ENCODE measurements around the gene GJB3. TPM values are rescaled to one million over a fixed set of nuclear protein-coding genes. Genes with fewer than 3 reads are reported as not detected.
A peak's percentile ranks its signal among the peaks of the same experiment; 100 is the strongest.
"Not testable (repeated sequence)": the region's sequence is repeated elsewhere in the genome, so short reads cannot be mapped to it uniquely, and the experiment has no call there.

Gene GJB3
- total RNA-seq, result 6.3 TPM

- no peak for DNase-seq (ENCODE audit: low spot score)
These were observed at the start of gene GJB3 for GRCh38 chr1:34781071-34781843. Gene GJB3, plus strand, starts transcription at chr1:34781214. Its CDS starts 3,549 bp downstream, at chr1:34784763.

GRCh38 chr1:34732831-34733230 is 48.2 kb upstream of the GJB3 start:
- not testable (repeated sequence) for DNase-seq (ENCODE audit: low spot score)

GRCh38 chr1:34736692-34737091 is 44.3 kb upstream of the GJB3 start:
- no peak for DNase-seq (ENCODE audit: low spot score)

- DNase-seq (ENCODE audit: low spot score), result not testable (repeated sequence)
These were observed 43.8 kb upstream of the GJB3 start for GRCh38 chr1:34737236-34737635.

- no peak for DNase-seq (ENCODE audit: low spot score)
These were observed 41.4 kb upstream of the GJB3 start for GRCh38 chr1:34739613-34740012.

GRCh38 chr1:34740161-34740868 is 40.7 kb upstream of the GJB3 start:
- no peak for DNase-seq (ENCODE audit: low spot score)

GRCh38 chr1:34742667-34743270 is 38.2 kb upstream of the GJB3 start:
- peak; percentile 92 for DNase-seq (ENCODE audit: low spot score)

GRCh38 chr1:34743775-34744174 is 37.2 kb upstream of the GJB3 start:
- no peak for DNase-seq (ENCODE audit: low spot score)

- no peak for DNase-seq (ENCODE audit: low spot score)
These were observed 36.2 kb upstream of the GJB3 start for GRCh38 chr1:34744851-34745250.

GRCh38 chr1:34745666-34746065 is 35.3 kb upstream of the GJB3 start:
- DNase-seq (ENCODE audit: low spot score), result no peak

- DNase-seq (ENCODE audit: low spot score), result no peak
These were observed 34.9 kb upstream of the GJB3 start for GRCh38 chr1:34746101-34746500.

GRCh38 chr1:34746785-34747637 is 34.0 kb upstream of the GJB3 start:
- no peak for DNase-seq (ENCODE audit: low spot score)

GRCh38 chr1:34747638-34747941 is 33.4 kb upstream of the GJB3 start:
- DNase-seq (ENCODE audit: low spot score), result no peak

- no peak for DNase-seq (ENCODE audit: low spot score)
These were observed 31.0 kb upstream of the GJB3 start for GRCh38 chr1:34749992-34750391.

- peak; percentile 27 for DNase-seq (ENCODE audit: low spot score)
These were observed 30.4 kb upstream of the GJB3 start for GRCh38 chr1:34750610-34751009.

GRCh38 chr1:34753163-34753562 is 27.9 kb upstream of the GJB3 start:
- DNase-seq (ENCODE audit: low spot score), result no peak

GRCh38 chr1:34754964-34755637 is 25.9 kb upstream of the GJB3 start, which contains the start of gene GJB5:
Gene GJB5, plus strand, starts transcription at chr1:34755047. Its CDS starts 2,284 bp downstream, at chr1:34757331.
- DNase-seq (ENCODE audit: low spot score), result no peak

- DNase-seq (ENCODE audit: low spot score), result no peak
These were observed 25.1 kb upstream of the GJB3 start for GRCh38 chr1:34755961-34756360.

GRCh38 chr1:34757386-34757785 is 23.6 kb upstream of the GJB3 start:
- no peak for DNase-seq (ENCODE audit: low spot score)

GRCh38 chr1:34758751-34759150 is 22.3 kb upstream of the GJB3 start:
- no peak for DNase-seq (ENCODE audit: low spot score)

Data from mucosa of gallbladder (tissue), 1 donor.